ENCODE data around the gene MROH2A. TPM values are rescaled to one million over a fixed set of nuclear protein-coding genes. Genes with fewer than 3 reads are reported as not detected.
A peak's percentile ranks its signal among the peaks of the same experiment; 100 is the strongest.

The MROH2A gene
- total RNA-seq, 2 experiments from 2014 or later = not detected

- Mint-ChIP-seq H3K9me3 (no peaks in the 10 kb centered on the region), H3K36me3 (ENCODE audit: low read depth) (peaks cover 15% of the 10 kb centered on the region), H3K4me1 (ENCODE audit: low read depth) (no peaks in the 10 kb centered on the region), H3K27ac (no peak overlapping the region), H3K27me3 (peaks cover 2% of the 10 kb centered on the region), H3K4me3 (no peak overlapping the region)
- no peak for ATAC-seq
- DNase-seq = no peak
- intact Hi-C loops (cut with micrococcal nuclease) = no loop called here
- ChIA-PET CTCF (no interaction called here), POLR2A (no interaction called here)
- no peak for TF ChIP-seq CTCF (IDR thresholded peaks at IDR 0.05)
Measured at GRCh38 chr2:233831011-233831721, 53.0 kb downstream of the MROH2A start.

- H3K36me3 Mint-ChIP-seq (ENCODE audit: low read depth) = peaks cover 21% of the 10 kb centered on the region
- H3K9me3 Mint-ChIP-seq = no peaks in the 10 kb centered on the region
- no peak for TF ChIP-seq CTCF (IDR thresholded peaks at IDR 0.05)
- H3K4me1 Mint-ChIP-seq (ENCODE audit: low read depth) = no peaks in the 10 kb centered on the region
- intact Hi-C loops (cut with micrococcal nuclease) = no loop called here
- H3K4me3 Mint-ChIP-seq = no peak overlapping the region
- POLR2A ChIA-PET = interaction anchor here (1.3 to 1.7 kb wide), 2 partner anchors 10 to 12 kb away, joined by 4 to 5 read pairs; no protein-coding TSS in a partner anchor
- ATAC-seq (no peak), DNase-seq (no peak)
- CTCF ChIA-PET = interaction anchor here (2.1 kb wide), 1 partner anchor 25 kb away, joined by 6 read pairs; no protein-coding TSS in a partner anchor
- no peak overlapping the region for H3K27ac Mint-ChIP-seq
- no peaks in the 10 kb centered on the region for H3K27me3 Mint-ChIP-seq
Measured at GRCh38 chr2:233831861-233832260, 53.7 kb downstream of the MROH2A start.

GRCh38 chr2:233832414-233832813, 54.3 kb downstream of the MROH2A start:
- POLR2A ChIA-PET = interaction anchor here (1.3 to 1.7 kb wide), 2 partner anchors 10 to 12 kb away, joined by 4 to 5 read pairs; no protein-coding TSS in a partner anchor
- DNase-seq (no peak), ATAC-seq (no peak)
- intact Hi-C loops (cut with micrococcal nuclease) = no loop called here
- no peak overlapping the region for H3K27ac Mint-ChIP-seq
- TF ChIP-seq CTCF (IDR thresholded peaks at IDR 0.05) = no peak
- H3K4me3 Mint-ChIP-seq = no peak overlapping the region
- H3K36me3 Mint-ChIP-seq (ENCODE audit: low read depth) = peaks cover 26% of the 10 kb centered on the region
- no peaks in the 10 kb centered on the region for H3K4me1 Mint-ChIP-seq (ENCODE audit: low read depth)
- no peaks in the 10 kb centered on the region for H3K27me3 Mint-ChIP-seq
- CTCF ChIA-PET = interaction anchor here (2.1 kb wide), 1 partner anchor 25 kb away, joined by 6 read pairs; no protein-coding TSS in a partner anchor
- H3K9me3 Mint-ChIP-seq = no peaks in the 10 kb centered on the region

- intact Hi-C loops (cut with micrococcal nuclease) = no loop called here
- no peak for TF ChIP-seq CTCF (IDR thresholded peaks at IDR 0.05)
- H3K36me3 Mint-ChIP-seq (ENCODE audit: low read depth) = peaks cover 31% of the 10 kb centered on the region
- H3K9me3 Mint-ChIP-seq = no peaks in the 10 kb centered on the region
- ChIA-PET CTCF (interaction anchor here (2.1 kb wide), 1 partner anchor 24 kb away, joined by 6 read pairs; no protein-coding TSS in a partner anchor), POLR2A (interaction anchor here (1.3 to 1.7 kb wide), 2 partner anchors 9 to 11 kb away, joined by 4 to 5 read pairs; no protein-coding TSS in a partner anchor)
- H3K4me3 Mint-ChIP-seq = no peak overlapping the region
- H3K27me3 Mint-ChIP-seq = no peaks in the 10 kb centered on the region
- peak; percentile 37 for ATAC-seq
- no peak for DNase-seq
- H3K4me1 Mint-ChIP-seq (ENCODE audit: low read depth) = no peaks in the 10 kb centered on the region
- no peak overlapping the region for H3K27ac Mint-ChIP-seq
Measured at GRCh38 chr2:233832869-233833311, 54.8 kb downstream of the MROH2A start.

GRCh38 chr2:233833345-233833744, 55.2 kb downstream of the MROH2A start:
- Mint-ChIP-seq H3K27ac (no peak overlapping the region), H3K36me3 (ENCODE audit: low read depth) (peaks cover 35% of the 10 kb centered on the region), H3K4me3 (no peak overlapping the region), H3K4me1 (ENCODE audit: low read depth) (peaks cover under 1% of the 10 kb centered on the region), H3K27me3 (no peaks in the 10 kb centered on the region), H3K9me3 (no peaks in the 10 kb centered on the region)
- no peak for TF ChIP-seq CTCF (IDR thresholded peaks at IDR 0.05)
- ATAC-seq (no peak), DNase-seq (no peak)
- ChIA-PET POLR2A (interaction anchor here (1.7 kb wide), 1 partner anchor 9 kb away, joined by 4 read pairs; no protein-coding TSS in a partner anchor), CTCF (interaction anchor here (2.1 kb wide), 1 partner anchor 24 kb away, joined by 6 read pairs; no protein-coding TSS in a partner anchor)
- intact Hi-C loops (cut with micrococcal nuclease) = no loop called here

Data from activated CD8-positive, alpha-beta T cell treated with anti-CD3 and anti-CD28 coated beads for 36 hours (primary cell).